Stimulated activated CD4-positive, alpha-beta T cell treated with anti-CD3 and anti-CD28 coated beads, Interleukin-2, amount 100 ng/mL, for 4 hours (primary cell): ENCODE measurements around the gene IKBKE.
A peak's percentile ranks its signal among the peaks of the same experiment; 100 is the strongest.
"Not testable (repeated sequence)": the region's sequence is repeated elsewhere in the genome, so short reads cannot be mapped to it uniquely, and the experiment has no call there.

Experiments used
- DNase-seq: peaks from one replicate; pipeline ENCODE4 v3.0.0-alpha.2; 2020; ENCODE audit warnings: low read depth

Gene IKBKE

GRCh38 chr1:206476058-206476457, 5.8 kb downstream of the IKBKE start:
- no peak for DNase-seq

- DNase-seq: no peak
Measured at GRCh38 chr1:206476591-206476990, 6.3 kb downstream of the IKBKE start.

DNA sequence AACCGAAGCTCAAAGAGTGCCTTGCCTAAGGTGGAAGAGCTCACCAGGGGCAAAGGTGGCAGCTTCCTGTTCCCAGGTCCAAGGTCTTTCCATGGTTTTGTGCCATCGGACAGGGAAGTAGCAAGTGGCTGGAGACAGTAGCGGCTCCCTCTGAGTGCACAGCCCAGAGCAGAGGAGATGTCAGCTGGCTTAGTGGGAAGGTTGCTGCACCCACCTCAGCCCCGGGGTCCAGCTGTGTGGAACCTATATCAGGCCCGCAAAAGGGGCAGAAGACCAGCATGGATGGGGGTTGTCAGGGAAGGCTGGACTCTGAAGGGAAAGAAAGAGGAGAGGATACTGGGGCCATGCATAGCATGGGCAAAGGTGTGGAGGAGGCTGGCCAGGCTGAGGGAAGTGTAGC, 6.8 kb downstream of the IKBKE start:
- DNase-seq: no peak

DNA sequence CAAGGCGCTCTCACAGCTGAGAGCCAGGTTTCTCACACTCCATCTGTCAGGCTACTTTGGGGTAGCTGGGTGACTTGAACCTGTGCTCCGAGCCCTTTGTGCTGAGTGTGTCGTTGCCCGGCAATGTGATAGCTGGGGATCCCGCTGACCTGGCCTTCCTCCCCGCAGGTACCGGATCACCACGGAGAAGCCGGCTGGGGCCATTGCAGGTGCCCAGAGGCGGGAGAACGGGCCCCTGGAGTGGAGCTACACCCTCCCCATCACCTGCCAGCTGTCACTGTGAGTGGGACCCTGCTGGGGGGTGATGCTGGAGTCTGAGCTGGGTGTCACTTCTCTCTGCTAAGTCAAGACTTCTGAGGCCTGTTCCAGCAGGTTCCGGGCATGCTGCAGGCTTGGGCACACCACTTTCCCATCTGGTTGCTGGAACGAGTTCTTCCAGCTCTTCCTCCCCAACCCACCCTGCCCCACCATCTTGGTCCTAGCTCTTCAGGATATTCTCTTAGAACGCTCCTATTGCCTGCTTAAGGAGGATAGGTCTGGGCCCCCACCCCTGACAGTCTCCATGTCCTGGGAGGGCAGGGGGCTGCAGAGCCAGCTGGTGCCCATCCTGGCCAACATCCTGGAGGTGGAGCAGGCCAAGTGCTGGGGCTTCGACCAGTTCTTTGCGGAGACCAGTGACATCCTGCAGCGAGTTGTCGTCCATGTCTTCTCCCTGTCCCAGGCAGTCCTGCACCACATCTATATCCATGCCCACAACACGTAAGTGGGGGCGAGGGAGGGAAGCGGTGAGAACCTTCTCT, 7.5 kb downstream of the IKBKE start:
- DNase-seq: no peak

DNA sequence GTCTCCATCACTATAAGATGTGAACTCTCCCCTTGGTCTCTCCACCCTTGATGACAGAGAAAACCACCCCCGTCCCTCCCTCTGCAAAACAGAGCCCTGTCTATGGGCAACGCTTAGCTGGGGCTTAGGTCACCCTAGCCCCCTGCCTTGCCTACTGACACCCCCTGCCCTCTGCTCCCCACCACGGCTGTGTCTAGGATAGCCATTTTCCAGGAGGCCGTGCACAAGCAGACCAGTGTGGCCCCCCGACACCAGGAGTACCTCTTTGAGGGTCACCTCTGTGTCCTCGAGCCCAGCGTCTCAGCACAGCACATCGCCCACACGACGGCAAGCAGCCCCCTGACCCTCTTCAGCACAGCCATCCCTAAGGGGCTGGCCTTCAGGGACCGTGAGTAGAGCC, 8.5 kb downstream of the IKBKE start:
- no peak for DNase-seq

GRCh38 chr1:206479183-206480125, 9.2 kb downstream of the IKBKE start:
- DNase-seq: peak; percentile 63

- no peak for DNase-seq
Measured at GRCh38 chr1:206480211-206480610, 9.9 kb downstream of the IKBKE start.

GRCh38 chr1:206482611-206483010, 12.3 kb downstream of the IKBKE start:
- no peak for DNase-seq

DNA sequence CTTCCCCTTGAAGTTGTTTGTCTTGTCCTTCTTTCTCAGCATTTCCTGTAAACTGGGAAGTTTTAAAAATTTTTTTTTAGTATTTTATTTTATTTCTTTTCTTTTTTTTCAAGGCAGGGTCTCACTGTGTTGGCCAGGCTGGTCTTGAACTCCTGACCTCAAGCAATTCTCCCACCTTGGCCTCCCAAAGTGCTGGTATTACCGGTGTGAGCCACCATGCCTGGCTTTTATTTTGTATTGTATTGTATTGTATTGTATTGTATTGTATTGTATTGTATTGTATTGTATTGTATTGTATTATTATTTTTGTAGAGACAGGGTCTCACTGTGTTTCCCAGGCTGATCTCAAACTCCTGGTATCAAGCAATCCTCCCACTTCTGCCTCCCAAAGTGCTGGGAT, 13.6 kb downstream of the IKBKE start:
- not testable (repeated sequence) for DNase-seq

- no peak for DNase-seq
Measured at GRCh38 chr1:206484901-206485300, 14.6 kb downstream of the IKBKE start.

DNA sequence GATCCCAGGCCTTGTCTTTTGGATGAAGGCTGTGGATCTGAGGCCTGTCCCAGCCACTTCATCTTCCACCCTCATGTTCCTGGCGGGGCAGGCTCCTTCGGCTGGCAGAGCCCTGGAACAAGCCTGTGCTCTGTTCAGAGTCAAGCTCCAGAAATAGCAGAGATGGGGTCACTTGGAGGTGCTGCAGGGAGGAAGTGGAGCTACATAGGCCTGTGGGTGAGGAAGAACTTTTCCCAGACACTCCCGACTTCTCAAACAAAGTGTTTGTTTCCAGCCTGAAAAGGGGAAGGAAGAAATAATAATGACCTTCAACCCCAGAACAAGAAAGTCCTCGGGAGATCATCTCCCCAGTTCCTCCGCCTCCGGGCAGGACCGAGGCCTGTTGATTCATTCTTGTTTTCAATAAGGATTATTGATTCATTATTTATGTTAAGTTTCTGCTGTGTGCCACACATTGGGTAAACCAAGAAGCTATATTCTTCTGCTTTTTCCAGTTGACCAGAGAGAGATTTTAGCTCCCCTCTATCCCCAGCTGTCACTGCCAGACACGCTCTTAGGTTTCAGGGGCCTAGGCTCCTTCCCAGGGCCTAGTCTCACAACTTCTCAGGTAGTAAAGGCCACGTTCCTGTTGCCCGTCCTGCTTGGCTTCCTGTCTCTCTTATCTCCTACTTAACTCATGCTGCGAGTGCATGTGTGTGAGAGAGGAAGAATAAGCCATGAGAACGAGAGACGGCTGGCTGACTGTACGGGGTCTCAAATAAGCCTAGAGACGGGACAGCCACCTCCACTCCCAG, 16.9 kb downstream of the IKBKE start:
- DNase-seq: no peak

DNA sequence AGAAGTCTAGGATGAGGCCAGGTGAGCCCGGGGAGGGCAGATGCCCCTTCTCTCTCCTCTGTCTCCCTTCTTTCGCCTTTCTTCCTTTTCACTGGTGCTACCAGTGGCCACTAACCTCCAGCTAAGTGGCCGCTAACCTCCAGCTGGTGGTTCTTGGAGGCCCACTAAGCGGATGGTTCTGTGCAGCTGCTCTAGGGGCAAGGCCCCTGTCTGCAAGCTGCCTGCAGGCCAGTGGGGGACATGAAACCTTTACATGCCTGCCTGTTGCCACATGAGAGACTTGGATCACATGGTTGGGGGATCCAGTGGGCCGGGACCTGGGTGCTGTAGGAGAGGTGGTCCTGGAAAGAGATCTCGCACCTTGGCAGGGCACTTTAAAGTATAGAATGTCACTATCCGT, 17.7 kb downstream of the IKBKE start:
- no peak for DNase-seq

DNA sequence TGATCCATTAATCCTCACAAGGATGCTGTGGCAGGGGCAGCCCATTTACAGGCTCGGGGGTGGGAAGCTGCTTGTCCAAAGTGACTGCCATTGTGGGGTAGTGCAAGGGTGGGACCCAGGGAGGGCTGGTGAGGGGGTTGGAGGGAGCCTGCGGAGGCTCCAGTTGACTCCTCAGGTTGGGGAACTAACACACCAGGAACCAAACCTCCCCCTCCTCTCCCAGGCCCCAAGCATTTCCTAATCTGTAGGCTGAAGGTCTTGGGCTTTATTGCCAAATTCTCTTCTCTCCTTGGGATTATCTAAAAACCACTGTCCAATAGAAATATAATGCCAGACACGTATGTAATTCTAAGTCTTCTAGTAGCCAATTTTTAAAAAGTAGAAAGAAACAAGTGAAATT, 18.2 kb downstream of the IKBKE start:
- DNase-seq: no peak

- no peak for DNase-seq
Measured at GRCh38 chr1:206489980-206490770, 19.9 kb downstream of the IKBKE start.

GRCh38 chr1:206490771-206491405, 20.6 kb downstream of the IKBKE start:
- no peak for DNase-seq

DNA sequence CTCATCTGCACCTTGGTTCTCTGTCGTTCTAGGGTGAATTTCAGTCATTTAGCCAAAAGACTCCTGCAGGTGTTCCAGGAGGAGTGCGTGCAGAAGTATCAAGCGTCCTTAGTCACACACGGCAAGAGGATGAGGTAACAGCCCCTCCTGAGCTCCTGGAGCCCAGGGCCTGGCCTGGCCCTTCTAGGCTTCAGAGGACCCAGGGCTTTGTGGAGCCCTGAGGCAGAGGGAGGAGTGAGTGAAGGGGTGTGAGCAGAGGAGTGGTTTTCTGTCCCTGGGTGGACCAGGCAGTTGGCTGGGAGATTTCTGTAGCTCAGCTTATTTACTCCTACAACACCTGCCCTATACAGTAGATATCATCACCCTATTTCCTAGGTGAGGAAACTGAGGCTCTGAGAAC, 21.3 kb downstream of the IKBKE start:
- no peak for DNase-seq

DNA sequence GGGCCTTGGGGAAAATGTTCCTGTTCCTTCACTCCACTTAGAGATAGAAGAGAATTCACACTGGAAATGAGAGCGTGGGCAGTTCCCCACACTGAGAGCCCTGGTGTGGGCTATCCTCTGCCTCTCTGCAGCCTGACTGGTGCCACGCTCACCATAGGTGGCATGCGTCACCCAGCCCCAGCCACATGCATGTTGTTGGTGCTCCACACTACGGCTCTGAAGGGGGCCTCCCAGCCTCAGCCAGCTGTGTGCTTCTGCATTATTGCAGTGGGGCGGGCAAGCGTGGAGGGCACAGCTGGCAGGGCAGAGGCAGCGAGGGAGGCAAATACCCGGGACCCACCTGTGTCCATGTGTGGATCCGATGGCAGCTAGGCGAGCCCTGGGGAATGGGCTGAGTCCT, 22.3 kb downstream of the IKBKE start:
- DNase-seq: no peak

DNA sequence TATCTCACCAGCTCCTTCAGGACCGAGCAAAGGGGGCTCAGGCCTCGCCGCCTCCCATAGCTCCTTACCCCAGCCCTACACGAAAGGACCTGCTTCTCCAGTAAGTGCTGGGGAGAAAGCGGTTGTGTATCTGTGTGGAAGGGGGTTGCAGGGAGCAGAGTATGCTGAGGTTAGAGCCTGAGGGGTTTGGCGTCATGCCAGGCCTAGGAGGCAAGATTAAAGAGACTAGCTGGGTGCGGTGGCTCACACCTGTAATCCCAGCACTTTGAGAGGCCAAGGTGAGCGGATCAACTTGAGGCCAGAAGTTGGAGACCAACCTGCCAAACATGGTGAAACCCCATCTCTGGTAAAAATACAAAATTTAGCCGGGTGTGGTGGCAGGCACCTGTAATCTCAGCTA, 23.0 kb downstream of the IKBKE start:
- DNase-seq: no peak

- DNase-seq: no peak
Measured at GRCh38 chr1:206495011-206495461, 24.8 kb downstream of the IKBKE start.

DNA sequence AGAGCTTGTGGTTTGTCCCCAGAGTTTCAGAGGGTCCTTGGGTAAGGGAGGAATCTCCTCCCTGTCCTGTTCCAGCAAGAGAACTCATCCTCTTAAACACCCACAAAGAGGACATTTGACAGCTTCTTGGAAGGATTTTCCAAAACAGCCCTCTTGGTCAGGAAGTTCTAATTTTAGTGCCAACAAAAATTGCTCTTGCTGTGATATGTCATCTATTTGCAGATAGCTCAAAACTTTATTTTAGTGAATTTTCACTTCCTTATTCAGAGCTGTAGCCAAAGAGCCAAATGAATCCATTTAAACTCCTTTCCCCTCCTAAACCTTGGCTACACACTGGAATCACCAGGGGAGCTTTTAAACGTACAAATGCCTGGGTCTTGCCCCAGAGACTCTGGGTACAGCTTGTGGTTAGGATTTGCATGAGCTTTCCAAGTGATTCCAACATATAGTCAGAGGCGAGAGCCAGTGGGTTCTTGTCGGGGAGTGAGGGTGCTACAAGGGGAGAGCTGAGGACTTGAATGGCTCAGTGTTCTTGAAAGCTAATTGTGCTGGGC, 25.3 kb downstream of the IKBKE start:
- no peak for DNase-seq
